Activated T-cell treated with anti-CD3 and anti-CD28 coated beads, Interleukin-2, amount 50 U/mL, for 24 hours (primary cell): ENCODE data around the gene HES7.

Source experiments
- DNase-seq: peaks from one replicate; pipeline ENCODE4 v3.0.0-alpha.2; 2020
- H3K27ac Mint-ChIP-seq: 2 replicates; pipeline ENCODE4 v1.8.0; 2020; ENCODE audit warnings: mild to moderate bottlenecking, mixed read lengths
- H3K27me3 Mint-ChIP-seq: 2 replicates; pipeline ENCODE4 v1.8.0; 2020; ENCODE audit warnings: mixed read lengths
- H3K36me3 Mint-ChIP-seq: 2 replicates; pipeline ENCODE4 v1.8.0; 2020; ENCODE audit warnings: low read depth, mixed read lengths
- H3K4me1 Mint-ChIP-seq: 2 replicates; pipeline ENCODE4 v1.8.0; 2020; ENCODE audit warnings: low read depth, mixed read lengths
- H3K4me3 Mint-ChIP-seq: 2 replicates; pipeline ENCODE4 v1.8.0; 2020; ENCODE audit warnings: mild to moderate bottlenecking, moderate library complexity, mixed read lengths
- H3K9me3 Mint-ChIP-seq: 2 replicates; pipeline ENCODE4 v1.8.0; 2020; ENCODE audit warnings: mixed read lengths

The HES7 gene

DNA sequence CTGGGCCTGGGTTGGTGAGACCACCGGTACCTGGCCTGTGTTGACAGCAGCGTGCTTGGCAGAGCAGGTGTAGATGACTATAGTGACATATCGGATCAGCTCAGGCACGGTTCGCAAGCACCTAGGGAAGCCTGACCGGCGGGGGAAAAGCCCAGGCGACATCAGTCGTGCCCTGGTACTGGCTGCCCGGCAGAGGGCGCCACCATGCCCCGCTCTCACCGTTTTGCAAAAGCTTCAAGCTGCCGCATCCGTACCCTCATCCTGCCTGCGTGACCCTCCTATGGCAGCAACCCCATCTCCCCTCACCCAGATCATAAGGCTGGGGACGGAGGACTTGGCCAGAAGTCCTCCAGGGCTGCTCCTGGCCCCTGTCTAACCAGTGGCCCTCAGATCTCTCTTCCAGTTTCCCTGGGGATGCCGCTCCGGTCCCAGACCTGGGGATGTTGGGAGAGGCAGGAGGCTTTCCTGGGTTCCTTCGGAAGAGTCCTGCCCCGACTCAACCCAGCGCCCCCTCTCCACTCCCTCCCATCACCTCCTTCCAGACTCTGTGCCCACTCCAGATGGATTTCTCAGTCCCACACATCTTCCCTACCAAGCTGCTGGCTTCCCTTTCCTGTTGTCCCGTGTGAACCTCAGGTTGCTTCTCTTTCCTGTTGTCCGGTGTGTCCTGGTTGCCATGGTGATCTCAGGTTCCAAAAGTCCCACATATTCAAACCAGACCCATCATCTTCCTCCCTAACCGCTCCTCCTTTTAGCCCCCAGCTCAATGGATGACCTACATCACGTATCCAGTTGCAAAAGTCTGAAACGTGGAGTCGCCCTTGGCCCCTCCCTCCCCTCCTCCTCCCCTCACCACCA is 50.0 kb downstream of the HES7 start:
- Mint-ChIP-seq H3K27me3 (peaks cover 47% of the 10 kb centered on the region), H3K27ac (no peak overlapping the region)
- DNase-seq, result peak; percentile 90

DNA sequence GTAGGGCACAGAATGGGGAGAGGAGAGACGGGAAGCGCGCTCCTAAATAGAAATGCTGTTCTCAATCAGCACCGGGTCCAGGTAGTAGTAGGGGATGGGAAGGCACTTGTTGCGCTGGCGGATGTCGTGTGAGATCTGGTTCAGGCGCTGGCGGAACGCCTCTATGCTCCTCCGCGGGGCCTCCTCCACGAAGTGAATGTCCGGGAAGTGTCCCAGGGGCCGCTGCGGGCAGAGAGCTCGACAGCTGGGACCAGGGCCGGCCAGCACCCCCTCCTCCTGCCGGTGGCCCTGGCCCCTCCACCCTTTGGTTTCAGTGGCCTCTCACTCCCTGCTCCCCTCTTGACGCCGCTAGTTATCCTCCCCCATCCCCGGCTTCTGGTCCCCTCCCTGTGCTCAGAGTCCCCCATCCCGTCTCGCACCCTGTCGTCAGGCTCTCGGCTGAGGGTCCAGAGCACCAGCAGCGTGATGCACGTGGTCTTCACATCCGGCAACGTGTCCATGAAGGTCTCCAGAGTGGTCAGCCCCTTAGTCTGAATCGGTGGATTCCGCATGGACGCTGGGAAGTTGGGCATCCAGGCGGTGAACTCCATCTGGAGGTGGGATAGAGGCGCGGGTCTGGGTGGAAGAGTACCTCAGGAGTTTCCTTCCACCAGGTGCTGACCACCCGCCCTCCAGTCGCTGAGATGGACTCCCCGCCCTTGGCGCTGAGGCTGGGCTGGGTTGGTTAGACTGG is 51.0 kb downstream of the HES7 start:
- no peaks in the 10 kb centered on the region for H3K9me3 Mint-ChIP-seq
- H3K4me1 Mint-ChIP-seq, result peaks cover 20% of the 10 kb centered on the region
- no peaks in the 10 kb centered on the region for H3K36me3 Mint-ChIP-seq
- H3K4me3 Mint-ChIP-seq, result peak overlapping the region; percentile 73
- DNase-seq, result peak; percentile 65
- peaks cover 47% of the 10 kb centered on the region for H3K27me3 Mint-ChIP-seq
- peak overlapping the region; percentile 65 for H3K27ac Mint-ChIP-seq

More for the DNA sequence above, 50.0 kb downstream of the HES7 start:
- peak overlapping the region; percentile 73 for H3K4me3 Mint-ChIP-seq
- no peaks in the 10 kb centered on the region for H3K9me3 Mint-ChIP-seq
- H3K36me3 Mint-ChIP-seq, result no peaks in the 10 kb centered on the region
- H3K4me1 Mint-ChIP-seq, result peaks cover 20% of the 10 kb centered on the region

DNA sequence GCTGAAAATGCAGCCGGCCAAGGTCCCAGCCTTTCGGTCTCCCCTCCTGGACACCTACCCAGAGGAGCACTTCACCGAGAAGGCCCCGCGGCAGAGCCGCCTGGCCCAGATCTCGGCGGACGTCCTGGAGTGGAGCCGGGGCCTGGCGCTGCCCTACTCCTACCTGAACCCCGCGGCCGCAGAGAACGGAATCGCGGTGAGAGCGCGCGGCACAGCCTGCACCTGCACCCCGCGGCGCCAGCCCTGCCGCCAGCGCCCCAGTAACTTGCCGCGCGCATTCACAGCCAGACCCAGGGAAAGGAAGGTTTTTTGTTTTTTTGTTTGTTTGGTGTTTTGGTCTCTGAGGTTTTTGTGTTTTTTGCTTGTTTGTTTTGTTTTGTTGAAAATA is 51.6 kb downstream of the HES7 start:
- H3K4me1 Mint-ChIP-seq, result peaks cover 18% of the 10 kb centered on the region
- H3K36me3 Mint-ChIP-seq, result no peaks in the 10 kb centered on the region
- no peaks in the 10 kb centered on the region for H3K9me3 Mint-ChIP-seq
- H3K27me3 Mint-ChIP-seq, result peaks cover 47% of the 10 kb centered on the region
- peak overlapping the region; percentile 54 for H3K4me3 Mint-ChIP-seq
- H3K27ac Mint-ChIP-seq, result peak overlapping the region; percentile 65
- no peak for DNase-seq

DNA sequence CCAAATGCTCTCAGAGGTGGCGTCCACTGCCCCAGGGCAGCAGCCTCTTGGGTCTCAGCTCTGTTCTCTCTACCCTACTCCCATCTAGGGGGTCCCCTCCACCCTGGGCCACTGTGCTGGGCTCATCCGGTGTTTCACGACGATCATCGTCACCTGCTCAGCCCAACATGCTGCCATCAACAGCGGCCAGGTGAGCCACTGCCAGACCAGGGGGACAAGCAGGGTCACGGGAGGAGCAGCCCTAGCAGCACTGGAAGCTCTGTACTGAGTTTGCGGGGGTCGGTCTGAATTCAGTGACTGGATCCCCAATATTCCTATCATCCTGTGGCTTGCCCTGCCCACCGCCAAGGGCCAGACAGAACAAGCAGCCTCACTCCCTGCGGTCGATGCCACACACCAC is 52.4 kb downstream of the HES7 start:
- Mint-ChIP-seq H3K36me3 (no peaks in the 10 kb centered on the region), H3K27ac (no peak overlapping the region), H3K27me3 (peaks cover 47% of the 10 kb centered on the region), H3K4me1 (peaks cover 18% of the 10 kb centered on the region), H3K9me3 (no peaks in the 10 kb centered on the region), H3K4me3 (no peak overlapping the region)
- DNase-seq, result no peak
